SIG-M5 (cell line): ENCODE data around the gene MAL.

Source experiments
- DNase-seq: peaks from one replicate; lab custom pipeline; 2025; lab: John Stamatoyannopoulos, UW

MAL gene

GRCh38 chr2:95016616-95017015, 8.9 kb upstream of the MAL start:
- DNase-seq: no peak

GRCh38 chr2:95017071-95017501, 8.4 kb upstream of the MAL start:
- DNase-seq: no peak

GRCh38 chr2:95017836-95018235, 7.7 kb upstream of the MAL start:
- no peak for DNase-seq

- no peak for DNase-seq
Measured at GRCh38 chr2:95018301-95018700, 7.2 kb upstream of the MAL start.

- DNase-seq: no peak
Measured at GRCh38 chr2:95018861-95019550, 6.5 kb upstream of the MAL start.

- no peak for DNase-seq
Measured at GRCh38 chr2:95019572-95019971, 5.9 kb upstream of the MAL start.

GRCh38 chr2:95020275-95021022, 5.1 kb upstream of the MAL start:
- no peak for DNase-seq

GRCh38 chr2:95021023-95021416, 4.5 kb upstream of the MAL start:
- DNase-seq: no peak

GRCh38 chr2:95021847-95022246, 3.7 kb upstream of the MAL start:
- DNase-seq: no peak

- DNase-seq: peak; percentile 31
Measured at GRCh38 chr2:95022309-95023221, 2.9 kb upstream of the MAL start.

GRCh38 chr2:95023222-95023597, 2.3 kb upstream of the MAL start:
- DNase-seq: no peak

GRCh38 chr2:95024371-95024770, 1.1 kb upstream of the MAL start:
- no peak for DNase-seq

- no peak for DNase-seq
Measured at GRCh38 chr2:95024960-95025405, 525 bp upstream of the MAL start.

GRCh38 chr2:95026471-95027368, 1.2 kb downstream of the MAL start:
- DNase-seq: no peak

GRCh38 chr2:95027369-95027720, 1.8 kb downstream of the MAL start:
- no peak for DNase-seq

- no peak for DNase-seq
Measured at GRCh38 chr2:95029898-95030341, 4.4 kb downstream of the MAL start.

- no peak for DNase-seq
Measured at GRCh38 chr2:95030496-95030895, 5.0 kb downstream of the MAL start.

- DNase-seq: no peak
Measured at GRCh38 chr2:95031076-95031725, 5.7 kb downstream of the MAL start.

- DNase-seq: no peak
Measured at GRCh38 chr2:95031726-95032116, 6.2 kb downstream of the MAL start.

GRCh38 chr2:95032341-95032740, 6.8 kb downstream of the MAL start:
- no peak for DNase-seq
